ENCODE data around the gene ALG12. TPM values are rescaled to one million over a fixed set of nuclear protein-coding genes. Genes with fewer than 3 reads are reported as not detected.

The ALG12 gene
- total and polyA plus RNA-seq, 2 of the 4 experiments (the other 2 are of a cell fraction) = 7.2 to 10.9 TPM

DNA sequence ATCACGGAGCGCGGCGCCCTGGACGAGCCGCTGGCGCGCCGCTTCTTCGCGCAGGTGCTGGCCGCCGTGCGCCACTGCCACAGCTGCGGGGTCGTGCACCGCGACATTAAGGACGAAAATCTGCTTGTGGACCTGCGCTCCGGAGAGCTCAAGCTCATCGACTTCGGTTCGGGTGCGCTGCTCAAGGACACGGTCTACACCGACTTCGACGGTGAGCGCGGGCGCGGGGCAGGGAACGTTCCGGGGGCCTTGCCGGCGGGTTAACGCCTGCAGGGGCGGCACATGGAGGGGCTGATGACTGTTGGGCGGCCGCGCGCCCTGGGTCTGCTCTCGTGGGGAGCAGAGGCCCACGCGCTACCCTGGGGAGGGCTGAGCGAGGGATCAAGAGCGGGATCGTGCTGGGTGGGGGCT, 43.4 kb upstream of the ALG12 start:
- H4K91ac ChIP-seq (ENCODE audit: insufficient read depth, low read depth, low read length) = no peak overlapping the region
- in situ Hi-C loops (cut with MboI; ENCODE audit: low sequenced_read_pairs) = no loop called here
- peak overlapping the region; percentile 33 for H2AK5ac ChIP-seq (ENCODE audit: low read depth, low read length)
- peak overlapping the region; percentile 67 for H2BK5ac ChIP-seq (ENCODE audit: low read depth, low read length, poor library complexity, severe bottlenecking)
- H4K5ac ChIP-seq (ENCODE audit: low read depth, low read length) = no peak overlapping the region
- peaks cover 30% of the 10 kb centered on the region for H3K36me3 ChIP-seq (ENCODE audit: control insufficient read depth, insufficient read depth, low read length)
- peak overlapping the region; percentile 53 for H3K9ac ChIP-seq (ENCODE audit: low read depth, low read length)
- peaks cover 16 to 49% of the 10 kb centered on the region in 2 experiments for H3K79me1 ChIP-seq (ENCODE audit: low read depth in 1 of 2, low read length in 2 of 2)
- peak overlapping the region; percentile 57 for H3K4me2 ChIP-seq (ENCODE audit: low read depth, low read length)
- no peak overlapping the region for H4K8ac ChIP-seq (ENCODE audit: low read depth in 2 of 2, low read length in 2 of 2)
- H3K27me3 ChIP-seq (ENCODE audit: control insufficient read depth, insufficient read depth, low read length) = no peaks in the 10 kb centered on the region
- dilution Hi-C loops (cut with HindIII; ENCODE audit: low sequenced_read_pairs, unreplicated experiment) = no loop called here
- peaks cover 37% of the 10 kb centered on the region for H4K20me1 ChIP-seq (ENCODE audit: insufficient read depth, low read length)
- peak overlapping the region; percentile 67 for H3K27ac ChIP-seq (ENCODE audit: insufficient read depth, low read length)
- H2AK9ac ChIP-seq (replicated peaks; ENCODE audit: low read depth, low read length, poor library complexity) = peak overlapping the region; percentile 96
- ChIA-PET POLR2A (ENCODE audit: unreplicated experiment) (no interaction called here), CTCF (no interaction called here)
- BruUV-seq (replicated peaks) = no TSS peak
- H3K23ac ChIP-seq (ENCODE audit: low read depth, low read length) = peak overlapping the region; percentile 89
- intact Hi-C loops (cut with micrococcal nuclease) = loop anchor here (1.0 kb wide), 1 partner anchor 43 kb away; the partner anchor contains the start of genes ALG12 and CRELD2
- 4% methylated on average over 36 of the region's 49 CpGs; no CpG with 5 or more reads in 1 of the 2 experiments for WGBS, 2 experiments (ENCODE audit: extremely low coverage in 2 of 2, insufficient read length in 1 of 2)
- DNase-seq = no peak
- peak overlapping the region; percentile 87; the same call in 1 of the 2 replicates for H3K14ac ChIP-seq (replicated peaks; ENCODE audit: low read depth, low read length)
- no peak for TF ChIP-seq RAD21 (IDR thresholded peaks at IDR 0.05; ENCODE audit: low read length)
- TF ChIP-seq MXI1 (IDR thresholded peaks at IDR 0.05; ENCODE audit: borderline replicate concordance, low read depth, low read length) = 0 out of 2 replicates have a peak, but pooled peaks have one; percentile 6
- no peak overlapping the region for H2BK120ac ChIP-seq (ENCODE audit: low read depth, low read length)
- H2AFZ ChIP-seq (replicated peaks; ENCODE audit: low read length, poor library complexity) = peak overlapping the region; percentile 58
- H2BK20ac ChIP-seq (ENCODE audit: low read depth, low read length) = no peak overlapping the region
- peak overlapping the region; percentile 61 for H3K4ac ChIP-seq (ENCODE audit: low read depth, low read length)
- peaks cover 3% of the 10 kb centered on the region; the same call in 1 of the 2 replicates for H3K9me1 ChIP-seq (ENCODE audit: insufficient read depth, low read length)
- peak overlapping the region; percentile 58 for H3K4me3 ChIP-seq (ENCODE audit: insufficient read depth, low read depth, low read length)
- H3K9me3 ChIP-seq (ENCODE audit: control insufficient read depth, insufficient read depth, low read length) = no peaks in the 10 kb centered on the region
- peaks cover 26% of the 10 kb centered on the region for H3K4me1 ChIP-seq (ENCODE audit: control insufficient read depth, insufficient read depth, low read length)
- no peak overlapping the region for H3K18ac ChIP-seq (ENCODE audit: low read depth, low read length)
- 0 out of 2 replicates have a peak overlapping the region, but pooled peaks have one; percentile 6 for H3K56ac ChIP-seq (ENCODE audit: extremely low read depth, insufficient read depth, low read length)
- no peak for ATAC-seq (ENCODE audit: low read depth)
- no peak overlapping the region for H2BK15ac ChIP-seq (ENCODE audit: low read depth, low read length)

Data from IMR-90 (cell line).